ENCODE data around the gene HDAC3.

The HDAC3 gene

GRCh38 chr5:141672841-141673813 lies 36.5 kb upstream of the HDAC3 start:
- in situ Hi-C loops (cut with HindIII; ENCODE audit: low pct_ligation_motif_present, low sequenced_read_pairs) = no loop called here
- no peak for DNase-seq
- Histone ChIP-seq H3K4me3 (ENCODE audit: low read depth, low read length) (no peak overlapping the region), H3K27ac (no peak overlapping the region), H3K36me3 (replicated peaks) (peaks cover 36% of the 10 kb centered on the region), H3K27me3 (replicated peaks) (no peaks in the 10 kb centered on the region)
- TF ChIP-seq CTCF (IDR thresholded peaks at IDR 0.05; ENCODE audit: low read depth, low read length, missing control alignments) = no peak

GRCh38 chr5:141672071-141672840 lies 35.6 kb upstream of the HDAC3 start:
- H3K36me3 ChIP-seq (replicated peaks) = peaks cover 34% of the 10 kb centered on the region
- H3K4me3 ChIP-seq (ENCODE audit: low read depth, low read length) = no peak overlapping the region
- no peak for DNase-seq
- no peak for TF ChIP-seq CTCF (IDR thresholded peaks at IDR 0.05; ENCODE audit: low read depth, low read length, missing control alignments)
- H3K27ac ChIP-seq = no peak overlapping the region
- no peaks in the 10 kb centered on the region for H3K27me3 ChIP-seq (replicated peaks)
- in situ Hi-C loops (cut with HindIII; ENCODE audit: low pct_ligation_motif_present, low sequenced_read_pairs) = no loop called here

GRCh38 chr5:141669520-141669919 lies 32.9 kb upstream of the HDAC3 start:
- no peak for DNase-seq
- Histone ChIP-seq H3K27ac (peak overlapping the region; percentile 44), H3K4me3 (ENCODE audit: low read depth, low read length) (no peak overlapping the region), H3K36me3 (replicated peaks) (peaks cover 33% of the 10 kb centered on the region), H3K27me3 (replicated peaks) (no peaks in the 10 kb centered on the region)
- TF ChIP-seq CTCF (IDR thresholded peaks at IDR 0.05; ENCODE audit: low read depth, low read length, missing control alignments) = peak; percentile 46
- in situ Hi-C loops (cut with HindIII; ENCODE audit: low pct_ligation_motif_present, low sequenced_read_pairs) = no loop called here

- DNase-seq = peak; percentile 32
- no peak for TF ChIP-seq CTCF (IDR thresholded peaks at IDR 0.05; ENCODE audit: low read depth, low read length, missing control alignments)
- in situ Hi-C loops (cut with HindIII; ENCODE audit: low pct_ligation_motif_present, low sequenced_read_pairs) = no loop called here
- peaks cover 40% of the 10 kb centered on the region for H3K36me3 ChIP-seq (replicated peaks)
- no peak overlapping the region for H3K4me3 ChIP-seq (ENCODE audit: low read depth, low read length)
- H3K27me3 ChIP-seq (replicated peaks) = no peaks in the 10 kb centered on the region
- peak overlapping the region; percentile 44 for H3K27ac ChIP-seq
Observed at GRCh38 chr5:141668601-141669265, 32.1 kb upstream of the HDAC3 start.

GRCh38 chr5:141665995-141666940 lies 29.6 kb upstream of the HDAC3 start:
- DNase-seq = no peak
- TF ChIP-seq CTCF (IDR thresholded peaks at IDR 0.05; ENCODE audit: low read depth, low read length, missing control alignments) = no peak
- Histone ChIP-seq H3K27me3 (replicated peaks) (no peaks in the 10 kb centered on the region), H3K4me3 (ENCODE audit: low read depth, low read length) (no peak overlapping the region), H3K27ac (no peak overlapping the region), H3K36me3 (replicated peaks) (peaks cover 21% of the 10 kb centered on the region)
- in situ Hi-C loops (cut with HindIII; ENCODE audit: low pct_ligation_motif_present, low sequenced_read_pairs) = no loop called here

Data from brain microvascular endothelial cell (primary cell).